H9 (cell line): ENCODE measurements around the gene RASSF8. TPM values are rescaled to one million over a fixed set of nuclear protein-coding genes. Genes with fewer than 3 reads are reported as not detected.
A peak's percentile ranks its signal among the peaks of the same experiment; 100 is the strongest.

Experiments
- DNase-seq: peaks from one replicate; pipeline ENCODE4 v3.0.0-alpha.2; 2017
- H2AFZ ChIP-seq: one replicate; pipeline ENCODE4 v1.6.1; 2013; ENCODE audit warnings: mild to moderate bottlenecking, low read length, control low read depth, moderate library complexity
- H2AK5ac ChIP-seq: 2 replicates; pipeline ENCODE4 v1.6.1; 2013; ENCODE audit warnings: low read length, control low read depth, mixed read lengths; ENCODE audit not compliant: insufficient read length
- H2BK120ac ChIP-seq: one replicate; pipeline ENCODE4 v1.6.1; 2013; ENCODE audit warnings: low read depth, mild to moderate bottlenecking, low read length, control low read depth, inconsistent platforms; ENCODE audit not compliant: poor library complexity, severe bottlenecking
- H2BK12ac ChIP-seq: 2 replicates; pipeline ENCODE4 v1.6.1; 2013; ENCODE audit warnings: low read length, control low read depth, mixed read lengths, low read depth; ENCODE audit not compliant: insufficient read length
- H2BK15ac ChIP-seq: 2 replicates; pipeline ENCODE4 v1.6.1; 2013; ENCODE audit warnings: low read depth, low read length, control low read depth
- H2BK20ac ChIP-seq: one replicate; pipeline ENCODE4 v1.6.1; 2013; ENCODE audit warnings: low read depth, mild to moderate bottlenecking, low read length, control low read depth, inconsistent platforms; ENCODE audit not compliant: poor library complexity, severe bottlenecking
- H2BK5ac ChIP-seq: 2 replicates; pipeline ENCODE4 v1.6.1; 2013; ENCODE audit warnings: low read length, control low read depth, mixed read lengths; ENCODE audit not compliant: insufficient read length
- H3K14ac ChIP-seq: 2 replicates; pipeline ENCODE4 v1.6.1; 2013; ENCODE audit warnings: low read length, control low read depth; ENCODE audit not compliant: insufficient read depth
- H3K18ac ChIP-seq: 2 replicates; pipeline ENCODE4 v1.6.1; 2013; ENCODE audit warnings: low read depth, mild to moderate bottlenecking, mixed read lengths, low read length, control low read depth; ENCODE audit not compliant: insufficient read length
- H3K23ac ChIP-seq: 2 replicates; pipeline ENCODE4 v1.6.1; 2013; ENCODE audit warnings: low read length, control low read depth, mixed read lengths, low read depth; ENCODE audit not compliant: insufficient read length
- H3K23me2 ChIP-seq: 2 replicates; pipeline ENCODE4 v1.6.1; 2013; ENCODE audit warnings: low read depth, mild to moderate bottlenecking, mixed read lengths, low read length, control low read depth; ENCODE audit not compliant: insufficient read length, poor library complexity, severe bottlenecking
- H3K27ac ChIP-seq: 2 replicates; pipeline ENCODE4 v1.5.1; 2013; ENCODE audit warnings: low read length, control low read depth, mixed read lengths, low read depth; ENCODE audit not compliant: insufficient read length
- H3K27me3 ChIP-seq: 2 replicates; pipeline ENCODE4 v1.6.1; 2013; ENCODE audit warnings: low read length, control low read depth, inconsistent platforms; ENCODE audit not compliant: insufficient read depth
- H3K4ac ChIP-seq: 2 replicates; pipeline ENCODE4 v1.6.1; 2013; ENCODE audit warnings: low read depth, mild to moderate bottlenecking, control low read depth, inconsistent platforms, low read length, moderate library complexity
- H3K4me1 ChIP-seq: 2 replicates; pipeline ENCODE4 v1.6.1; 2013; ENCODE audit warnings: low read length, control low read depth, inconsistent platforms; ENCODE audit not compliant: insufficient read depth
- H3K4me2 ChIP-seq: 2 replicates; pipeline ENCODE4 v1.6.1; 2013; ENCODE audit warnings: low read length, control low read depth, mixed read lengths; ENCODE audit not compliant: insufficient read length, insufficient read depth
- H3K56ac ChIP-seq: 2 replicates; pipeline ENCODE4 v1.6.1; 2013; ENCODE audit warnings: low read depth, mild to moderate bottlenecking, mixed read lengths, low read length, control low read depth; ENCODE audit not compliant: insufficient read length
- H3K79me1 ChIP-seq: 2 replicates; pipeline ENCODE4 v1.6.1; 2013; ENCODE audit warnings: low read depth, mild to moderate bottlenecking, moderate library complexity, low read length, control low read depth, inconsistent platforms; ENCODE audit not compliant: insufficient read depth, poor library complexity, severe bottlenecking
- H3K79me2 ChIP-seq: 2 replicates; pipeline ENCODE4 v1.6.1; 2013; ENCODE audit warnings: low read length, control low read depth, inconsistent platforms; ENCODE audit not compliant: insufficient read depth
- H3K9ac ChIP-seq: 2 replicates; pipeline ENCODE4 v1.6.1; 2013; ENCODE audit warnings: low read length, control low read depth, mixed read lengths; ENCODE audit not compliant: insufficient read length; ENCODE audit errors: extremely low read depth
- H3K9me3 ChIP-seq: one replicate; pipeline ENCODE4 v1.6.1; 2013; ENCODE audit warnings: low read depth, low read length, inconsistent platforms; ENCODE audit not compliant: control insufficient read depth
- H3T11ph ChIP-seq: one replicate; pipeline ENCODE4 v1.6.1; 2013; ENCODE audit warnings: mild to moderate bottlenecking, low read length, control low read depth, inconsistent platforms
- H4K20me1 ChIP-seq: one replicate; pipeline ENCODE4 v1.6.1; 2013; ENCODE audit not compliant: control insufficient read depth, insufficient read length, insufficient read depth
- H4K5ac ChIP-seq: 2 replicates; pipeline ENCODE4 v1.6.1; 2013; ENCODE audit warnings: low read depth, mild to moderate bottlenecking, mixed read lengths, low read length, control low read depth; ENCODE audit not compliant: insufficient read length
- H4K8ac ChIP-seq: replicated peaks from 2 replicates; pipeline ENCODE4 v1.6.1; 2013; ENCODE audit warnings: low read length, control low read depth, mixed read lengths, low read depth; ENCODE audit not compliant: insufficient read length
- H4K91ac ChIP-seq: 2 replicates; pipeline ENCODE4 v1.6.1; 2013; ENCODE audit warnings: low read depth, mild to moderate bottlenecking, moderate library complexity, mixed read lengths, low read length, control low read depth; ENCODE audit not compliant: insufficient read length
- H3K27ac Mint-ChIP-seq, 3 experiments: 2 replicates in 2 of 3; 3 replicates in 1 of 3; pipeline ENCODE4 v1.8.0; 2020 to 2021; ENCODE audit warnings: mixed read lengths in 3 of 3, mild to moderate bottlenecking in 1 of 3, moderate library complexity in 1 of 3
- H3K27me3 Mint-ChIP-seq: 2 replicates; pipeline ENCODE4 v1.8.0; 2021; ENCODE audit warnings: low read depth, mild to moderate bottlenecking, moderate library complexity, mixed read lengths
- H3K36me3 Mint-ChIP-seq, 3 experiments: 2 replicates in 2 of 3; 3 replicates in 1 of 3; pipeline ENCODE4 v1.8.0; 2020 to 2021; ENCODE audit warnings: low read depth in 3 of 3, mixed read lengths in 3 of 3; ENCODE audit not compliant: insufficient read depth in 1 of 3
- H3K4me1 Mint-ChIP-seq, 2 experiments: 2 replicates each; pipeline ENCODE4 v1.8.0; 2020; ENCODE audit warnings: mixed read lengths in 2 of 2
- H3K4me3 Mint-ChIP-seq, 2 experiments: 2 replicates in 1 of 2; 3 replicates in 1 of 2; pipeline ENCODE4 v1.8.0; 2020 to 2021; ENCODE audit warnings: mild to moderate bottlenecking in 2 of 2, mixed read lengths in 2 of 2, moderate library complexity in 1 of 2
- H3K9me3 Mint-ChIP-seq, 2 experiments: 2 replicates in 1 of 2; 3 replicates in 1 of 2; pipeline ENCODE4 v1.8.0; 2020; ENCODE audit warnings: mild to moderate bottlenecking in 2 of 2, mixed read lengths in 2 of 2, moderate library complexity in 1 of 2
- CTCF ChIP-seq: fragments of 200-600 bp; sonication (generic); conservative IDR thresholded peaks from 3 replicates; pipeline ENCODE4 v1.8.0; 2021; ENCODE audit warnings: antibody characterized with exemption, mild to moderate bottlenecking
- WGBS: extraction: QIAGEN DNeasy Blood & Tissue Kit; methylation state at CpG from one replicate; pipeline ENCODE4 v1.1.7; 2013; ENCODE audit warnings: missing lambda C conversion rate, low lambda C conversion rate, mixed read lengths; ENCODE audit not compliant: insufficient read length; ENCODE audit errors: extremely low coverage; 5-methylcytosine and 5-hydroxymethylcytosine counted together
- total RNA-seq: library from RNA; stranded (reverse); gene quantifications from 2 replicates; pipeline ENCODE4 v1.2.1, GENCODE V29; 2021

The RASSF8 gene
- total RNA-seq, 1 experiment from 2014 or later: 38.8 TPM

DNA sequence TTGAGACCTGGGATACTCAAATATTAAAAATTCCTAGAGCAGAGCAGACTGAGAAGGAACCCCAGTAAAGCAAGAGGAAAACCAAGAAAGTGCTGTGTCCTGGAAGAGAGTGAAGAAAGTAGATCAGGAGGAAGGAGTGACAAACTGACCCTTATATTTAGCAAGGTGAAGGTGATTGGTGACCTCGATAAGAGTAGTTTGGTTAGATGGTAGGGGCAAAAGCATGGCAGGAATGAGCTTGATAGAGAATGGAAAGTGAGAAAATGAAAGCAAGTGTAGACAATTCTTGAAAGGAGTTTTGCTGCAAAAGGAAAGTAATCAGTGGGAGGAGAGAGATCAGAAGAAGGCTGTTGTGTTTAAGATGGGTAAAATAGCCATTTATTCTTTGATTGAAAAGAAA, 51.1 kb downstream of the RASSF8 start:
- Histone ChIP-seq H2BK15ac (no peak overlapping the region), H3K4ac (no peak overlapping the region), H3K4me2 (no peak overlapping the region), H2BK120ac (no peak overlapping the region), H3K79me1 (peaks cover 4% of the 10 kb centered on the region), H3K79me2 (peaks cover 2% of the 10 kb centered on the region; the same call in 1 of the 2 replicates), H4K91ac (no peak overlapping the region), H3K14ac (no peak overlapping the region), H2AK5ac (no peak overlapping the region), H3K27ac (no peak overlapping the region), H3K4me1 (peaks cover 8% of the 10 kb centered on the region; the same call in 1 of the 2 replicates), H2AFZ (no peak overlapping the region), H3K23me2 (no peaks in the 10 kb centered on the region), H2BK20ac (no peak overlapping the region), H3K56ac (no peak overlapping the region), H2BK5ac (no peak overlapping the region), H3T11ph (no peak overlapping the region), H3K18ac (no peak overlapping the region), H4K5ac (no peak overlapping the region), H4K8ac (no peak overlapping the region), H3K9me3 (no peaks in the 10 kb centered on the region), H2BK12ac (no peak overlapping the region), H4K20me1 (no peaks in the 10 kb centered on the region), H3K27me3 (no peaks in the 10 kb centered on the region), H3K9ac (no peak overlapping the region), H3K23ac (no peak overlapping the region)
- Mint-ChIP-seq H3K9me3 (no peaks in the 10 kb centered on the region), H3K27me3 (no peaks in the 10 kb centered on the region), H3K4me1 (peaks cover 19 to 38% of the 10 kb centered on the region in 2 experiments), H3K36me3 (no peaks in the 10 kb centered on the region; a peak in 1 of 7 replicates), H3K27ac (peak overlapping the region in 2 of 3 experiments; percentile 9 to 10; a peak in 2 of 7 replicates), H3K4me3 (no peak overlapping the region)
- TF ChIP-seq CTCF: no peak
- DNase-seq: no peak
- no CpG with 5 or more reads among the region's 1 CpG for WGBS
